GM23248 (cell line): Measurements from ENCODE around the gene CACNB4. TPM values are rescaled to one million over a fixed set of nuclear protein-coding genes. Genes with fewer than 3 reads are reported as not detected.

Source experiments
- DNase-seq: peaks from one replicate; pipeline ENCODE4 v3.0.0-alpha.2; 2015
- H2AFZ ChIP-seq: fragments of 200-600 bp; sonication (generic); 2 replicates; pipeline ENCODE4 v1.6.1; 2016; ENCODE audit warnings: antibody characterized with exemption
- H3F3A ChIP-seq: fragments of 200-600 bp; sonication (generic); 2 replicates; pipeline ENCODE4 v1.6.1; 2016; ENCODE audit warnings: mild to moderate bottlenecking, antibody characterized with exemption, mixed run types; ENCODE audit not compliant: insufficient read depth
- H3K27ac ChIP-seq: fragments of 200-600 bp; sonication (generic); 2 replicates; pipeline ENCODE4 v1.5.1; 2016; ENCODE audit warnings: mild to moderate bottlenecking
- H3K27me3 ChIP-seq: fragments of 200-600 bp; sonication (generic); replicated peaks from 2 replicates; pipeline ENCODE4 v1.6.1; 2016; ENCODE audit warnings: mild to moderate bottlenecking; ENCODE audit not compliant: insufficient read depth
- H3K36me3 ChIP-seq: fragments of 200-600 bp; sonication (generic); 2 replicates; pipeline ENCODE4 v1.6.1; 2016; ENCODE audit warnings: low read depth, mild to moderate bottlenecking
- H3K4me1 ChIP-seq: fragments of 200-600 bp; sonication (generic); 2 replicates; pipeline ENCODE4 v1.6.1; 2016; ENCODE audit warnings: mild to moderate bottlenecking; ENCODE audit not compliant: insufficient read depth
- H3K4me2 ChIP-seq: fragments of 200-600 bp; sonication (generic); one replicate; pipeline ENCODE4 v1.6.1; 2016; ENCODE audit warnings: mild to moderate bottlenecking; ENCODE audit not compliant: unreplicated experiment
- H3K4me3 ChIP-seq: fragments of 200-600 bp; sonication (generic); 2 replicates; pipeline ENCODE4 v1.5.1; 2016; ENCODE audit warnings: mild to moderate bottlenecking
- H3K79me2 ChIP-seq: fragments of 200-600 bp; sonication (generic); 2 replicates; pipeline ENCODE4 v1.6.1; 2016; ENCODE audit warnings: mild to moderate bottlenecking; ENCODE audit not compliant: insufficient read depth
- H3K9ac ChIP-seq: fragments of 200-600 bp; sonication (generic); 2 replicates; pipeline ENCODE4 v1.6.1; 2016; ENCODE audit warnings: mild to moderate bottlenecking
- H3K9me2 ChIP-seq: fragments of 200-600 bp; sonication (generic); 2 replicates; pipeline ENCODE4 v1.6.1; 2016; ENCODE audit warnings: mixed run types, mild to moderate bottlenecking, moderate library complexity; ENCODE audit not compliant: insufficient read depth
- H3K9me3 ChIP-seq: fragments of 200-600 bp; sonication (generic); one replicate; pipeline ENCODE4 v1.6.1; 2017; ENCODE audit warnings: low read depth
- H4K20me1 ChIP-seq: fragments of 200-600 bp; sonication (generic); 2 replicates; pipeline ENCODE4 v1.6.0; 2016; ENCODE audit not compliant: insufficient read depth
- EZH2 ChIP-seq: fragments of 200-600 bp; sonication (generic); IDR thresholded peaks from 2 replicates; pipeline ENCODE4 v1.6.1; 2018; ENCODE audit warnings: antibody characterized with exemption, mild to moderate bottlenecking; ENCODE audit not compliant: insufficient read depth, poor library complexity, severe bottlenecking
- EZH2phosphoT487 ChIP-seq: fragments of 200-600 bp; sonication (generic); IDR thresholded peaks from 2 replicates; pipeline ENCODE4 v1.6.1; 2018; ENCODE audit warnings: antibody characterized with exemption, moderate library complexity, mild to moderate bottlenecking, low read depth; ENCODE audit not compliant: insufficient read depth
- WGBS, 2 experiments: methylation state at CpG; one replicate each; pipeline ENCODE4 v1.1.6; 2015 to 2017; ENCODE audit warnings: low lambda C conversion rate in 2 of 2, low coverage in 1 of 2; ENCODE audit errors: missing lambda C conversion rate in 2 of 2; 5-methylcytosine and 5-hydroxymethylcytosine counted together
- in situ Hi-C: fragments of 300-500 bp; cut with MboI; formaldehyde crosslinking; loops from 2 replicates; pipeline ENCODE4 v1.15.0; 2020
- polyA plus RNA-seq: library from polyadenylated mRNA; unstranded; fragments of >200 nt; fragmentation: Nextera tagmentation; extraction: Ambion mirVana; gene quantifications from 2 replicates; pipeline ENCODE4 v1.2.1, GENCODE V29; 2016
- total RNA-seq: library from RNA; depleted of rRNA; stranded (reverse); fragments of >200 nt; shearing (Covaris generic); gene quantifications from 2 replicates; pipeline ENCODE4 v1.2.3, GENCODE V29; 2014; rRNA removed

The CACNB4 gene
- total RNA-seq, result 0.11 TPM in 1 of 2 replicates, not detected in the other
- polyA plus RNA-seq, result 0.05 TPM in 1 of 2 replicates, not detected in the other

DNA sequence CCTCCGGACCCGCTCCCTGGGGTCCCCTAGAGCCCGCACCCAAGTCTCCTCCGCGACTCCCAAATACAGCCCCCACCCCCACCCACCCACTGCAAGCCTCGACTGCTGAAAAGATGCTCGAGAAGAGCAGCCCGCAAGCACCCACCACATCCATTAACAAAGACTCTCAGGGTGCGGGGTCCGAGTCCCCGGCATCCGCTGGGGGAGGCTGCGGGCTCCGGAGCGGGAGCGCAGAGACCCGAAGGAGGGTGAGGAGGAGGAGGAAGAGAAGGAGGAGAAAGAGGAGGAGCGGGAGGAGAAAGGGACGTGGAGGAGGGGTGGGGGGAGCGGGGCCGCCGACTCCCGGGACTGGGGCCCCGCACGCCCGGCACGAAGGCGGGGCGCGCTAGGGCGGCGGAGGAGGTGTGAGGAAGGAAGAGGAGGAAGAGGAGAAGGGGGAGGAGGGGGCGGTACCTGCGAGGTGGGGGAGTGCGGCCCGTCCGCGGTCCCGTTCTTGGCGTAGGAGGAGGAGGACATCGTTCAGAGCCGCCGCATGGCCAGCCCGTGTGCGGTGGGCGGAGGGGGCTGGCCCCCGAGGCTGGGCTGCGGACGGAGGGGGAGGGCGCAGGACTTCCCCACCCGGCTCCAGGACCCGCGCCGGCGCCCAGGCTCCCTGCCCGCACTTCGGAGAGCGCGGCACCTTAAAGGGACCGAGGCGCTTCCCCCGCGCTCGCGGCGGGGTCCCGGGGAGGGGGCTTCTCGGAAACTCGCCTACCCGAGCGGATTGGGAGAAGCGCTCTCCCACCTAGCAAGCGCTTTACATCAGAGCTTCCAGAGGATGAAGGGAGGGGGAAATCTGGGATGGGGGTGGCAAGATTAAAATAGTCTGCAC is at the start of gene CACNB4:
TSS of gene CACNB4 (minus strand) at position 549 of the 871 bp plus-strand sequence.
- H3F3A ChIP-seq, result 0 out of 2 replicates have a peak, but pooled peaks cover 7% of the 10 kb centered on the region
- H3K9me2 ChIP-seq, result no peaks in the 10 kb centered on the region
- in situ Hi-C loops, result no loop called here
- H3K4me2 ChIP-seq, result peak within 1 kb of the TSS; percentile 96
- H3K27ac ChIP-seq, result no peak within 1 kb of the TSS
- H3K4me3 ChIP-seq, result peak within 1 kb of the TSS; percentile 70
- H2AFZ ChIP-seq, result peak within 1 kb of the TSS; percentile 66
- no peak for TF ChIP-seq EZH2
- peak; percentile 65; the same call in 1 of the 2 replicates for TF ChIP-seq EZH2phosphoT487
- H4K20me1 ChIP-seq, result no peaks in the 10 kb centered on the region
- peaks cover 76% of the 10 kb centered on the region for H3K27me3 ChIP-seq
- H3K79me2 ChIP-seq, result no peaks in the 10 kb centered on the region
- peaks cover 7% of the 10 kb centered on the region; the same call in 1 of the 2 replicates for H3K4me1 ChIP-seq
- no peak for DNase-seq
- WGBS, 2 experiments, result 1 to 2% methylated on average over 36 to 70 of the region's 73 CpGs
- H3K9me3 ChIP-seq, result no peaks in the 10 kb centered on the region
- H3K9ac ChIP-seq, result no peak within 1 kb of the TSS
- H3K36me3 ChIP-seq, result no peaks in the 10 kb centered on the region

- WGBS, 2 experiments, result 75% methylated on average over 5 of the region's 5 CpGs
- no peaks in the 10 kb centered on the region for H3F3A ChIP-seq
- DNase-seq, result peak; percentile 53
Measured at GRCh38 chr2:152134488-152135280, 35.8 kb upstream of the CACNB4 start.

DNA sequence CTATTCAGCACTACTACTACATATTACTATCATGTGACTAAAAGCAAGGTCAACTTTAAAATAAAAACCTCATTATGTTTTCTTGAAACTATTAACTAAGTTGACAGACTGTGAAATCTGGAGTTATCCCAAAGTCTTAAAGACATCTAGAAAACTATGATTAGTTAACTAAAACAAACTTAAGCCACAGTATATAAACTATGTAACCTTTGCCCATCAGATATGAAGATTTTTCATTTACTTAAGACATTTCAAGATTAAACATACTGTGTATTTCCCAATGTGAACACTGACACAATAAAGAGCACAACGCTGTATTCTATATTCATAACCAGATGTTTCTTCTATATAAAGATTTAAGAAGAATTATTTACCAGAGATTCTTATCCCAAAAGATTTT is 33.5 kb upstream of the CACNB4 start:
- Histone ChIP-seq H3F3A (no peaks in the 10 kb centered on the region), H3K79me2 (no peaks in the 10 kb centered on the region), H2AFZ (no peak overlapping the region), H3K9me3 (no peaks in the 10 kb centered on the region), H3K27me3 (no peaks in the 10 kb centered on the region), H3K9ac (no peak overlapping the region), H3K9me2 (no peaks in the 10 kb centered on the region), H3K4me1 (peaks cover 11% of the 10 kb centered on the region), H4K20me1 (no peaks in the 10 kb centered on the region), H3K27ac (no peak overlapping the region), H3K4me2 (no peak overlapping the region), H3K4me3 (no peak overlapping the region), H3K36me3 (peaks cover 3% of the 10 kb centered on the region; the same call in 1 of the 2 replicates)
- in situ Hi-C loops, result no loop called here
- no peak for DNase-seq
- WGBS, 2 experiments, result 97 to 100% methylated on average over 1 of the region's 1 CpG
- TF ChIP-seq EZH2phosphoT487 (no peak), EZH2 (no peak)

More at GRCh38 chr2:152134488-152135280, 35.8 kb upstream of the CACNB4 start:
- Histone ChIP-seq H3K4me1 (peaks cover 11% of the 10 kb centered on the region), H3K36me3 (peaks cover 3% of the 10 kb centered on the region; the same call in 1 of the 2 replicates), H2AFZ (no peak overlapping the region), H3K4me2 (no peak overlapping the region), H3K79me2 (no peaks in the 10 kb centered on the region), H4K20me1 (no peaks in the 10 kb centered on the region), H3K27ac (no peak overlapping the region), H3K4me3 (no peak overlapping the region), H3K9me3 (no peaks in the 10 kb centered on the region), H3K27me3 (no peaks in the 10 kb centered on the region), H3K9ac (no peak overlapping the region), H3K9me2 (no peaks in the 10 kb centered on the region)
- in situ Hi-C loops, result no loop called here
- TF ChIP-seq EZH2, result no peak
- TF ChIP-seq EZH2phosphoT487, result no peak

DNA sequence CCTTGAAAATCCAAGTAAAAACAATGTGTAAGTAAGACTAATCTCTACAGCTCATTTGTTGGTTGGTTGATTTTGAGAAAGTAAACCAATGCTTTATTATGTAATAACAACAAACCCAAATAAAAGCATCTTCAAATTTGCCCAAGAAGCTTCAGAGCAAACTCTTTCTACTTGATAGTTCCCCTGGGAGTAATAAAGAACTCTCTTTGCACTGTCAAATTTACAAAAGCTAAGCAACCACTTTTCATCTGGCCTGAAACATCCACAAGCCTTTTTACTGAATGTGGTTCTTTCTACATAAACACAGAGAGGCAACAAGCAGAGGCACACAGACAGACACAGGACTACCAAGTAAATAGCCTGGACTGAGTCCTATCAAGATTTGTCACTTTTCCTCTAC is 28.8 kb upstream of the CACNB4 start:
- in situ Hi-C loops, result no loop called here
- Histone ChIP-seq H3K9ac (no peak overlapping the region), H4K20me1 (no peaks in the 10 kb centered on the region), H3K79me2 (no peaks in the 10 kb centered on the region), H2AFZ (no peak overlapping the region), H3K4me2 (no peak overlapping the region), H3K9me2 (no peaks in the 10 kb centered on the region), H3K27ac (no peak overlapping the region), H3K4me1 (no peaks in the 10 kb centered on the region), H3F3A (no peaks in the 10 kb centered on the region), H3K4me3 (no peak overlapping the region), H3K36me3 (no peaks in the 10 kb centered on the region), H3K9me3 (no peaks in the 10 kb centered on the region), H3K27me3 (no peaks in the 10 kb centered on the region)
- TF ChIP-seq EZH2 (no peak), EZH2phosphoT487 (no peak)
- no peak for DNase-seq
